Measurements from ENCODE around the gene GPSM3.

The GPSM3 gene

GRCh38 chr6:32166411-32167061, 25.9 kb downstream of the GPSM3 start:
- H3K9ac ChIP-seq (ENCODE audit: low read depth in 1 of 2, low read length in 2 of 2) = no peak overlapping the region
- no peak overlapping the region for H3K4me3 ChIP-seq (ENCODE audit: low read depth in 1 of 2, low read length in 2 of 2)
- H3K27me3 ChIP-seq (ENCODE audit: control insufficient read depth in 1 of 2, insufficient read depth in 2 of 2, low read length in 2 of 2) = no peaks in the 10 kb centered on the region
- no peaks in the 10 kb centered on the region for H3K9me3 ChIP-seq (ENCODE audit: control insufficient read depth in 1 of 2, low read length in 2 of 2)
- H3K4me1 ChIP-seq (ENCODE audit: control insufficient read depth in 1 of 2, insufficient read depth in 2 of 2, low read length in 2 of 2) = no peaks in the 10 kb centered on the region
- peaks cover 14 to 53% of the 10 kb centered on the region in 2 donors for H3K36me3 ChIP-seq (ENCODE audit: control insufficient read depth in 1 of 2, insufficient read depth in 2 of 2, low read length in 2 of 2)
- H3K27ac ChIP-seq (ENCODE audit: low read depth, low read length) = no peak overlapping the region

- H3K9ac ChIP-seq (ENCODE audit: low read depth in 1 of 2, low read length in 2 of 2) = no peak within 1 kb of the TSS
- H3K4me1 ChIP-seq (ENCODE audit: control insufficient read depth in 1 of 2, insufficient read depth in 2 of 2, low read length in 2 of 2) = no peaks in the 10 kb centered on the region
- no peaks in the 10 kb centered on the region for H3K9me3 ChIP-seq (ENCODE audit: control insufficient read depth in 1 of 2, low read length in 2 of 2)
- H3K4me3 ChIP-seq (ENCODE audit: low read depth in 1 of 2, low read length in 2 of 2) = no peak within 1 kb of the TSS
- no peaks in the 10 kb centered on the region for H3K27me3 ChIP-seq (ENCODE audit: control insufficient read depth in 1 of 2, insufficient read depth in 2 of 2, low read length in 2 of 2)
- peak within 1 kb of the TSS; percentile 14 for H3K27ac ChIP-seq (ENCODE audit: low read depth, low read length)
- peaks cover 0 to 31% of the 10 kb centered on the region in 2 donors for H3K36me3 ChIP-seq (ENCODE audit: control insufficient read depth in 1 of 2, insufficient read depth in 2 of 2, low read length in 2 of 2)
Observed at GRCh38 chr6:32164295-32164694, 28.1 kb downstream of the GPSM3 start, which contains the start of gene EGFL8. EGFL8 (plus strand) TSS chr6:32164595; CDS start chr6:32166166, 1,571 bp downstream.

- peak overlapping the region; percentile 14 for H3K27ac ChIP-seq (ENCODE audit: low read depth, low read length)
- H3K4me1 ChIP-seq (ENCODE audit: control insufficient read depth in 1 of 2, insufficient read depth in 2 of 2, low read length in 2 of 2) = no peaks in the 10 kb centered on the region
- no peak overlapping the region for H3K4me3 ChIP-seq (ENCODE audit: low read depth in 1 of 2, low read length in 2 of 2)
- no peak overlapping the region for H3K9ac ChIP-seq (ENCODE audit: low read depth in 1 of 2, low read length in 2 of 2)
- H3K9me3 ChIP-seq (ENCODE audit: control insufficient read depth in 1 of 2, low read length in 2 of 2) = no peaks in the 10 kb centered on the region
- H3K36me3 ChIP-seq (ENCODE audit: control insufficient read depth in 1 of 2, insufficient read depth in 2 of 2, low read length in 2 of 2) = peaks cover 0 to 28% of the 10 kb centered on the region in 2 donors
- no peaks in the 10 kb centered on the region for H3K27me3 ChIP-seq (ENCODE audit: control insufficient read depth in 1 of 2, insufficient read depth in 2 of 2, low read length in 2 of 2)
Observed at GRCh38 chr6:32163559-32164258, 28.7 kb downstream of the GPSM3 start.

GRCh38 chr6:32158052-32158451, 34.4 kb downstream of the GPSM3 start:
- H3K27me3 ChIP-seq (ENCODE audit: control insufficient read depth in 1 of 2, insufficient read depth in 2 of 2, low read length in 2 of 2) = no peaks in the 10 kb centered on the region
- H3K9me3 ChIP-seq (ENCODE audit: control insufficient read depth in 1 of 2, low read length in 2 of 2) = no peaks in the 10 kb centered on the region
- H3K36me3 ChIP-seq (ENCODE audit: control insufficient read depth in 1 of 2, insufficient read depth in 2 of 2, low read length in 2 of 2) = peaks cover 14 to 18% of the 10 kb centered on the region in 2 donors

GRCh38 chr6:32156891-32157290, 35.6 kb downstream of the GPSM3 start:
- Histone ChIP-seq H3K4me3 (ENCODE audit: low read depth in 1 of 2, low read length in 2 of 2) (no peak overlapping the region), H3K27me3 (ENCODE audit: control insufficient read depth in 1 of 2, insufficient read depth in 2 of 2, low read length in 2 of 2) (no peaks in the 10 kb centered on the region), H3K9ac (ENCODE audit: low read depth in 1 of 2, low read length in 2 of 2) (no peak overlapping the region), H3K27ac (ENCODE audit: low read depth, low read length) (no peak overlapping the region), H3K36me3 (ENCODE audit: control insufficient read depth in 1 of 2, insufficient read depth in 2 of 2, low read length in 2 of 2) (peaks cover 14 to 15% of the 10 kb centered on the region in 2 donors), H3K4me1 (ENCODE audit: control insufficient read depth in 1 of 2, insufficient read depth in 2 of 2, low read length in 2 of 2) (peaks cover 20 to 32% of the 10 kb centered on the region in 2 donors), H3K9me3 (ENCODE audit: control insufficient read depth in 1 of 2, low read length in 2 of 2) (no peaks in the 10 kb centered on the region)

More at GRCh38 chr6:32158052-32158451, 34.4 kb downstream of the GPSM3 start:
- Histone ChIP-seq H3K27ac (ENCODE audit: low read depth, low read length) (no peak overlapping the region), H3K4me1 (ENCODE audit: control insufficient read depth in 1 of 2, insufficient read depth in 2 of 2, low read length in 2 of 2) (peaks cover 12 to 20% of the 10 kb centered on the region in 2 donors), H3K9ac (ENCODE audit: low read depth in 1 of 2, low read length in 2 of 2) (no peak overlapping the region), H3K4me3 (ENCODE audit: low read depth in 1 of 2, low read length in 2 of 2) (no peak overlapping the region)

- Histone ChIP-seq H3K27me3 (ENCODE audit: control insufficient read depth in 1 of 2, insufficient read depth in 2 of 2, low read length in 2 of 2) (no peaks in the 10 kb centered on the region), H3K9me3 (ENCODE audit: control insufficient read depth in 1 of 2, low read length in 2 of 2) (no peaks in the 10 kb centered on the region), H3K4me1 (ENCODE audit: control insufficient read depth in 1 of 2, insufficient read depth in 2 of 2, low read length in 2 of 2) (peaks cover 20 to 32% of the 10 kb centered on the region in 2 donors), H3K27ac (ENCODE audit: low read depth, low read length) (peak overlapping the region; percentile 85), H3K4me3 (ENCODE audit: low read depth in 1 of 2, low read length in 2 of 2) (peak overlapping the region; percentile 87 to 98), H3K9ac (ENCODE audit: low read depth in 1 of 2, low read length in 2 of 2) (peak overlapping the region; percentile 86 to 91), H3K36me3 (ENCODE audit: control insufficient read depth in 1 of 2, insufficient read depth in 2 of 2, low read length in 2 of 2) (peaks cover 14 to 15% of the 10 kb centered on the region in 2 donors)
Observed at GRCh38 chr6:32154514-32155161, 37.8 kb downstream of the GPSM3 start.

GRCh38 chr6:32153564-32154513, 38.6 kb downstream of the GPSM3 start, which contains the start of gene PPT2:
PPT2 (plus strand) TSS chr6:32154141; CDS start chr6:32154595, 454 bp downstream.
- no peaks in the 10 kb centered on the region for H3K27me3 ChIP-seq (ENCODE audit: control insufficient read depth in 1 of 2, insufficient read depth in 2 of 2, low read length in 2 of 2)
- peaks cover 14 to 15% of the 10 kb centered on the region in 2 donors for H3K36me3 ChIP-seq (ENCODE audit: control insufficient read depth in 1 of 2, insufficient read depth in 2 of 2, low read length in 2 of 2)
- no peaks in the 10 kb centered on the region for H3K9me3 ChIP-seq (ENCODE audit: control insufficient read depth in 1 of 2, low read length in 2 of 2)
- peak within 1 kb of the TSS; percentile 85 for H3K27ac ChIP-seq (ENCODE audit: low read depth, low read length)
- H3K4me1 ChIP-seq (ENCODE audit: control insufficient read depth in 1 of 2, insufficient read depth in 2 of 2, low read length in 2 of 2) = peaks cover 20 to 32% of the 10 kb centered on the region in 2 donors
- H3K4me3 ChIP-seq (ENCODE audit: low read depth in 1 of 2, low read length in 2 of 2) = peak within 1 kb of the TSS; percentile 87 to 98
- H3K9ac ChIP-seq (ENCODE audit: low read depth in 1 of 2, low read length in 2 of 2) = peak within 1 kb of the TSS; percentile 86 to 91

GRCh38 chr6:32152769-32153563, 39.5 kb downstream of the GPSM3 start:
- Histone ChIP-seq H3K36me3 (ENCODE audit: control insufficient read depth in 1 of 2, insufficient read depth in 2 of 2, low read length in 2 of 2) (peaks cover 7 to 9% of the 10 kb centered on the region in 2 donors), H3K27me3 (ENCODE audit: control insufficient read depth in 1 of 2, insufficient read depth in 2 of 2, low read length in 2 of 2) (no peaks in the 10 kb centered on the region), H3K27ac (ENCODE audit: low read depth, low read length) (peak overlapping the region; percentile 85), H3K9me3 (ENCODE audit: control insufficient read depth in 1 of 2, low read length in 2 of 2) (no peaks in the 10 kb centered on the region), H3K4me3 (ENCODE audit: low read depth in 1 of 2, low read length in 2 of 2) (peak overlapping the region; percentile 87 to 98), H3K9ac (ENCODE audit: low read depth in 1 of 2, low read length in 2 of 2) (peak overlapping the region; percentile 86 to 91), H3K4me1 (ENCODE audit: control insufficient read depth in 1 of 2, insufficient read depth in 2 of 2, low read length in 2 of 2) (peaks cover 20 to 32% of the 10 kb centered on the region in 2 donors)
